ENCODE data around the gene SDR42E2.

- TF ChIP-seq, protein P1, sequence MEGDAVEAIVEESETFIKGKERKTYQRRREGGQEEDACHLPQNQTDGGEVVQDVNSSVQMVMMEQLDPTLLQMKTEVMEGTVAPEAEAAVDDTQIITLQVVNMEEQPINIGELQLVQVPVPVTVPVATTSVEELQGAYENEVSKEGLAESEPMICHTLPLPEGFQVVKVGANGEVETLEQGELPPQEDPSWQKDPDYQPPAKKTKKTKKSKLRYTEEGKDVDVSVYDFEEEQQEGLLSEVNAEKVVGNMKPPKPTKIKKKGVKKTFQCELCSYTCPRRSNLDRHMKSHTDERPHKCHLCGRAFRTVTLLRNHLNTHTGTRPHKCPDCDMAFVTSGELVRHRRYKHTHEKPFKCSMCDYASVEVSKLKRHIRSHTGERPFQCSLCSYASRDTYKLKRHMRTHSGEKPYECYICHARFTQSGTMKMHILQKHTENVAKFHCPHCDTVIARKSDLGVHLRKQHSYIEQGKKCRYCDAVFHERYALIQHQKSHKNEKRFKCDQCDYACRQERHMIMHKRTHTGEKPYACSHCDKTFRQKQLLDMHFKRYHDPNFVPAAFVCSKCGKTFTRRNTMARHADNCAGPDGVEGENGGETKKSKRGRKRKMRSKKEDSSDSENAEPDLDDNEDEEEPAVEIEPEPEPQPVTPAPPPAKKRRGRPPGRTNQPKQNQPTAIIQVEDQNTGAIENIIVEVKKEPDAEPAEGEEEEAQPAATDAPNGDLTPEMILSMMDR (conservative IDR thresholded peaks at IDR 0.05 in 1 of 2, IDR thresholded peaks at IDR 0.05 in 1 of 2; ENCODE audit: extremely low read depth in 1 of 2, insufficient read depth in 1 of 2, low read depth in 1 of 2, low read length in 2 of 2), result no peak
- TF ChIP-seq EZH2 (IDR thresholded peaks at IDR 0.05; ENCODE audit: borderline replicate concordance, low read length), result no peak
Observed at GRCh38 chr16:22177968-22178930, 15.9 kb downstream of the SDR42E2 start.
